ENCODE data around the gene DGKG. TPM values are rescaled to one million over a fixed set of nuclear protein-coding genes. Genes with fewer than 3 reads are reported as not detected.

Gene DGKG
- total RNA-seq, 1 donor from 2014 or later = 4.7 TPM

GRCh38 chr3:186270701-186271100 lies 91.3 kb downstream of the DGKG start:
- H3K4me3 ChIP-seq = no peak overlapping the region
- no peaks in the 10 kb centered on the region for H3K36me3 ChIP-seq
- intact Hi-C loops (cut with DNase I) = no loop called here
- no peaks in the 10 kb centered on the region for H3K4me1 ChIP-seq
- H3K9me3 ChIP-seq = no peaks in the 10 kb centered on the region
- no peak for DNase-seq
- TF ChIP-seq CTCF (IDR thresholded peaks at IDR 0.05) = no peak
- H3K27me3 ChIP-seq = no peaks in the 10 kb centered on the region
- H3K27ac ChIP-seq = no peak overlapping the region
- ATAC-seq = no peak

GRCh38 chr3:186268616-186269448 lies 93.2 kb downstream of the DGKG start:
- no peaks in the 10 kb centered on the region for H3K36me3 ChIP-seq
- intact Hi-C loops (cut with DNase I) = loop anchor here (10.0 kb wide), 1 partner anchor 266 kb away; no protein-coding TSS in a partner anchor
- H3K27me3 ChIP-seq = no peaks in the 10 kb centered on the region
- H3K4me3 ChIP-seq = no peak overlapping the region
- no peaks in the 10 kb centered on the region for H3K9me3 ChIP-seq
- no peaks in the 10 kb centered on the region for H3K4me1 ChIP-seq
- peak; percentile 8 for TF ChIP-seq CTCF (IDR thresholded peaks at IDR 0.05)
- no peak overlapping the region for H3K27ac ChIP-seq
- no peak for DNase-seq
- ATAC-seq = peak; percentile 22

- no peak for DNase-seq
- no peaks in the 10 kb centered on the region for H3K9me3 ChIP-seq
- ATAC-seq = no peak
- TF ChIP-seq CTCF (IDR thresholded peaks at IDR 0.05) = no peak
- intact Hi-C loops (cut with DNase I) = loop anchor here (10.0 kb wide), 1 partner anchor 267 kb away; no protein-coding TSS in a partner anchor
- H3K27me3 ChIP-seq = no peaks in the 10 kb centered on the region
- H3K4me3 ChIP-seq = no peak overlapping the region
- H3K36me3 ChIP-seq = no peaks in the 10 kb centered on the region
- no peak overlapping the region for H3K27ac ChIP-seq
- no peaks in the 10 kb centered on the region for H3K4me1 ChIP-seq
These were observed 94.3 kb downstream of the DGKG start for GRCh38 chr3:186267758-186268157.

- Histone ChIP-seq H3K9me3 (no peaks in the 10 kb centered on the region), H3K27ac (no peak overlapping the region), H3K4me3 (no peak overlapping the region), H3K4me1 (no peaks in the 10 kb centered on the region), H3K36me3 (no peaks in the 10 kb centered on the region), H3K27me3 (no peaks in the 10 kb centered on the region)
- TF ChIP-seq CTCF (IDR thresholded peaks at IDR 0.05) = no peak
- ATAC-seq (no peak), DNase-seq (no peak)
- intact Hi-C loops (cut with DNase I) = loop anchor here (10.0 kb wide), 1 partner anchor 270 kb away; no protein-coding TSS in a partner anchor
These were observed 97.2 kb downstream of the DGKG start for GRCh38 chr3:186264608-186265400.

- Histone ChIP-seq H3K27ac (no peak overlapping the region), H3K27me3 (no peaks in the 10 kb centered on the region), H3K9me3 (no peaks in the 10 kb centered on the region), H3K36me3 (no peaks in the 10 kb centered on the region), H3K4me3 (no peak overlapping the region), H3K4me1 (peaks cover 5% of the 10 kb centered on the region)
- DNase-seq (no peak), ATAC-seq (no peak)
- intact Hi-C loops (cut with DNase I) = loop anchor here (10.0 kb wide), 1 partner anchor 273 kb away; no protein-coding TSS in a partner anchor
- TF ChIP-seq CTCF (IDR thresholded peaks at IDR 0.05) = no peak
These were observed 100.4 kb downstream of the DGKG start for GRCh38 chr3:186261638-186262037.
